Adipocyte (in vitro differentiated cells): ENCODE results near the gene HSFX3.

Experiments used
- DNase-seq: peaks from one replicate; pipeline ENCODE4 v3.0.0-alpha.2; 2015; ENCODE audit warnings: low read depth
- H3K27me3 ChIP-seq: replicated peaks from 2 replicates; pipeline ENCODE4 v1.7.0; 2013; ENCODE audit warnings: mild to moderate bottlenecking, low read length, moderate library complexity; ENCODE audit not compliant: control insufficient read depth, insufficient read depth
- H3K36me3 ChIP-seq: 2 replicates; pipeline ENCODE4 v1.7.0; 2013; ENCODE audit warnings: low read length, mild to moderate bottlenecking, moderate library complexity; ENCODE audit not compliant: control insufficient read depth, insufficient read depth, severe bottlenecking
- H3K4me1 ChIP-seq: 2 replicates; pipeline ENCODE4 v1.7.0; 2013; ENCODE audit warnings: mild to moderate bottlenecking, low read length, moderate library complexity; ENCODE audit not compliant: control insufficient read depth, insufficient read depth
- H3K4me3 ChIP-seq: 2 replicates; pipeline ENCODE4 v1.7.0; 2013; ENCODE audit warnings: mild to moderate bottlenecking, low read length, moderate library complexity
- H3K9ac ChIP-seq: 2 replicates; pipeline ENCODE4 v1.7.0; 2013; ENCODE audit warnings: mild to moderate bottlenecking, low read length, moderate library complexity
- H3K9me3 ChIP-seq: 2 replicates; pipeline ENCODE4 v1.7.0; 2013; ENCODE audit warnings: mild to moderate bottlenecking, low read length, moderate library complexity; ENCODE audit not compliant: control insufficient read depth

Gene HSFX3

DNA sequence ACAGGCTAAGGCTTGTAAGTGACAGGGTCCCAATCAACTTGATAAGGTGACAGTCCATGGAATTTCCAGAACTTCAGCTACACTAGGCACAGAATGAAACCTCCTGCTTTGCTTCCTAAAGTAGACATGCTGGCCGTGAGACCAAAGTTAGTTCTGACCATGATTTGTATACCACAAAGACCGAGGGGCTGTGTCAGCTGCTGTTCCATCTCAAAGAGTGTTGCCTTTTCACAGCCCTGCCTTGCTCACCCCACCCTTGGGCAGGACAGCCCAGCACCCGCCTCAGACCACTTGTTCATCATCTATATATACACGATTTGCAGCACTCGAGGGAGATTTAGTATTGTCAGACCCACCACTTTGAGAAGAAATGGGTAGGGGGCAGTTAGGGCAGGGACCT is 50.0 kb downstream of the HSFX3 start:
- H3K4me3 ChIP-seq: no peak overlapping the region
- peaks cover 25% of the 10 kb centered on the region for H3K36me3 ChIP-seq
- no peak for DNase-seq
- no peaks in the 10 kb centered on the region for H3K27me3 ChIP-seq
- no peak overlapping the region for H3K9ac ChIP-seq
- H3K9me3 ChIP-seq: no peaks in the 10 kb centered on the region
- H3K4me1 ChIP-seq: peaks cover 17% of the 10 kb centered on the region

DNA sequence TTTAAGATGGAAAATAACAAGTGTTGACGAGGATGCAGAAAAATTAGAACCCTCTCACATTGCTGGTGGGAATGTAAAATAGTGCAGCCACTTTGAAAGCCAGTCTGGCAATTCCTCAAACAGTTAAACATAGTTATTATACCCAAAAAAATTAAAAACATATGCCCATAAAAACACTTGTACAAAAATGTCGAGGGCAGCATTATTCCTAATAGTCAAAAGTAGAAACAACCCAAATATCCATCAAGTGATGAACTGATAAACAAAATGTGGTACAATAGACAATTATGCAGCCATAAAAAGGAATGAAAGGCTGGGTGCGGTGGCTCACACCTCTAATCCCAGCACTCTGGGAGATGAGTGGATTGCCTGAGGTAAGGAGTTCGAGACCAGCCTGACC is 51.0 kb downstream of the HSFX3 start:
- DNase-seq: no peak
- H3K36me3 ChIP-seq: peaks cover 25% of the 10 kb centered on the region

More for the DNA sequence above, 51.0 kb downstream of the HSFX3 start:
- no peak overlapping the region for H3K9ac ChIP-seq
- no peaks in the 10 kb centered on the region for H3K27me3 ChIP-seq
- H3K4me1 ChIP-seq: peaks cover 17% of the 10 kb centered on the region
- H3K4me3 ChIP-seq: no peak overlapping the region
- no peaks in the 10 kb centered on the region for H3K9me3 ChIP-seq
